Gastroesophageal sphincter (tissue), 4 donors: ENCODE results near the gene KLHL6. TPM values are rescaled to one million over a fixed set of nuclear protein-coding genes. Genes with fewer than 3 reads are reported as not detected.

Experiments used
- ATAC-seq: fragments of 150-250 bp; one replicate; pipeline ENCODE4 v1.9.1; 2016; ENCODE audit warnings: mild to moderate bottlenecking, moderate library complexity
- H3K27ac ChIP-seq, 4 donors: fragments of 200-600 bp; sonication (generic) in 3 of 4; 1 replicate in 3 of 4; 2 replicates in 1 of 4; pipeline ENCODE4 v1.5.1; 2016 to 2019
- H3K27me3 ChIP-seq: fragments of 200-600 bp; sonication (generic); one replicate; pipeline ENCODE4 v1.5.1; 2019
- H3K36me3 ChIP-seq, 2 donors: fragments of 200-600 bp; sonication (generic); one replicate each; pipeline ENCODE4 v1.5.1; 2019; ENCODE audit warnings: control low read depth in 1 of 2
- H3K4me1 ChIP-seq, 3 donors: fragments of 200-600 bp; sonication (generic); 1 replicate in 2 of 3; 2 replicates in 1 of 3; pipeline ENCODE4 v1.5.1; 2016 to 2019; ENCODE audit warnings: control low read depth in 2 of 3
- H3K4me3 ChIP-seq, 2 donors: fragments of 200-600 bp; sonication (generic); one replicate each; pipeline ENCODE4 v1.5.1; 2019; ENCODE audit warnings: mild to moderate bottlenecking in 1 of 2, moderate library complexity in 1 of 2
- H3K9me3 ChIP-seq, 3 donors: fragments of 200-600 bp; sonication (generic); one replicate each; pipeline ENCODE4 v1.5.1; 2017 to 2019; ENCODE audit warnings: control low read depth in 2 of 3
- CTCF ChIP-seq, 4 experiments: fragments of 200-600 bp in 2 of 4; fragments of 450-650 bp in 2 of 4; sonication (generic) in 1 of 4; IDR thresholded peaks; one replicate each; pipeline ENCODE4 v1.5.1; 2017 to 2019; ENCODE audit warnings: antibody characterized with exemption in 4 of 4, mild to moderate bottlenecking in 2 of 4, moderate library complexity in 2 of 4
- EP300 ChIP-seq: sonication (generic); formaldehyde crosslinking; IDR thresholded peaks from one replicate; pipeline ENCODE4 v1.6.1; 2017; ENCODE audit warnings: antibody characterized with exemption, mild to moderate bottlenecking
- POLR2A ChIP-seq, 2 donors: fragments of 450-650 bp; IDR thresholded peaks; one replicate each; pipeline ENCODE4 v1.6.1; 2017; ENCODE audit warnings: antibody characterized with exemption in 2 of 2, mild to moderate bottlenecking in 2 of 2, moderate library complexity in 1 of 2
- POLR2AphosphoS5 ChIP-seq: sonication (generic); formaldehyde crosslinking; IDR thresholded peaks from one replicate; pipeline ENCODE4 v1.6.1; 2017; ENCODE audit warnings: antibody characterized with exemption
- WGBS, 2 donors: methylation state at CpG; one replicate each; pipeline ENCODE4 v1.1.5; 2018; ENCODE audit warnings: low coverage in 1 of 2; 5-methylcytosine and 5-hydroxymethylcytosine counted together
- total RNA-seq, 4 donors: library from RNA; depleted of rRNA; stranded (reverse); fragments of >200 nt; gene quantifications; one replicate each; pipeline ENCODE4 v1.1.0, GENCODE V29; 2016

Gene KLHL6
- total RNA-seq, 4 donors from 2014 or later: 0.62 to 1.9 (median 1.0) TPM

GRCh38 chr3:183566880-183567279, 11.4 kb upstream of the KLHL6 start:
- TF ChIP-seq POLR2A (IDR thresholded peaks at IDR 0.05): no peak
- Histone ChIP-seq H3K36me3 (no peaks in the 10 kb centered on the region), H3K27me3 (no peaks in the 10 kb centered on the region), H3K9me3 (no peaks in the 10 kb centered on the region), H3K27ac (no peak overlapping the region), H3K4me1 (peaks cover 0 to 10% (median 0%) of the 10 kb centered on the region in 3 donors), H3K4me3 (no peak overlapping the region)
- WGBS, 2 donors: 80 to 88% methylated on average over 4 of the region's 4 CpGs
- ATAC-seq: no peak

GRCh38 chr3:183564046-183564445, 8.5 kb upstream of the KLHL6 start:
- WGBS, 2 donors: 89 to 100% methylated on average over 2 to 3 of the region's 5 CpGs
- no peak overlapping the region for H3K27ac ChIP-seq
- no peak for TF ChIP-seq POLR2AphosphoS5
- no peak for TF ChIP-seq EP300
- no peak for TF ChIP-seq CTCF (IDR thresholded peaks at IDR 0.05)
- no peak for TF ChIP-seq POLR2A (IDR thresholded peaks at IDR 0.05)
- H3K36me3 ChIP-seq: no peaks in the 10 kb centered on the region
- no peak overlapping the region for H3K4me3 ChIP-seq
- no peaks in the 10 kb centered on the region for H3K9me3 ChIP-seq
- ATAC-seq: no peak
- peaks cover 0 to 10% (median 0%) of the 10 kb centered on the region in 3 donors for H3K4me1 ChIP-seq
- H3K27me3 ChIP-seq: no peaks in the 10 kb centered on the region

GRCh38 chr3:183563536-183563874, 8.0 kb upstream of the KLHL6 start:
- Histone ChIP-seq H3K27ac (no peak overlapping the region), H3K9me3 (no peaks in the 10 kb centered on the region), H3K36me3 (no peaks in the 10 kb centered on the region), H3K4me3 (no peak overlapping the region), H3K27me3 (no peaks in the 10 kb centered on the region), H3K4me1 (peaks cover 0 to 10% (median 0%) of the 10 kb centered on the region in 3 donors)
- WGBS, 2 donors: 62 to 69% methylated on average over 2 of the region's 2 CpGs
- TF ChIP-seq CTCF (IDR thresholded peaks at IDR 0.05): no peak
- no peak for TF ChIP-seq POLR2A (IDR thresholded peaks at IDR 0.05)
- no peak for TF ChIP-seq POLR2AphosphoS5
- TF ChIP-seq EP300: no peak
- ATAC-seq: no peak

- Histone ChIP-seq H3K27ac (no peak overlapping the region), H3K27me3 (no peaks in the 10 kb centered on the region), H3K36me3 (no peaks in the 10 kb centered on the region), H3K9me3 (no peaks in the 10 kb centered on the region), H3K4me1 (peaks cover 0 to 10% (median 0%) of the 10 kb centered on the region in 3 donors), H3K4me3 (no peak overlapping the region)
- ATAC-seq: no peak
- WGBS, 2 donors: 80 to 90% methylated on average over 2 of the region's 9 CpGs
- TF ChIP-seq POLR2AphosphoS5 (no peak), CTCF (IDR thresholded peaks at IDR 0.05) (no peak), EP300 (no peak), POLR2A (IDR thresholded peaks at IDR 0.05) (no peak)
These were observed 5.1 kb upstream of the KLHL6 start for GRCh38 chr3:183560607-183561006.

- H3K36me3 ChIP-seq: no peaks in the 10 kb centered on the region
- no peaks in the 10 kb centered on the region for H3K27me3 ChIP-seq
- H3K27ac ChIP-seq: no peak overlapping the region
- H3K9me3 ChIP-seq: no peaks in the 10 kb centered on the region
- 19 to 53% methylated on average over 5 to 7 of the region's 8 CpGs for WGBS, 2 donors
- no peak for ATAC-seq
- H3K4me3 ChIP-seq: no peak overlapping the region
- H3K4me1 ChIP-seq: no peaks in the 10 kb centered on the region
- no peak for TF ChIP-seq POLR2AphosphoS5
- TF ChIP-seq EP300: no peak
- no peak for TF ChIP-seq POLR2A (IDR thresholded peaks at IDR 0.05)
- no peak for TF ChIP-seq CTCF (IDR thresholded peaks at IDR 0.05)
These were observed 3.0 kb upstream of the KLHL6 start for GRCh38 chr3:183558495-183558894.
